Stimulated activated CD4-positive, alpha-beta T cell treated with anti-CD3 and anti-CD28 coated beads, TNF-alpha, amount 100 ng/mL, for 4 hours (primary cell): ENCODE measurements around the gene ZNF594.
"Not testable (repeated sequence)": the region's sequence is repeated elsewhere in the genome, so short reads cannot be mapped to it uniquely, and the experiment has no call there.

ENCODE experiments used
- DNase-seq, 3 experiments: peaks; one replicate each; pipeline ENCODE4 v3.0.0-alpha.2; 2020; ENCODE audit warnings: low read depth in 3 of 3

The ZNF594 gene

GRCh38 chr17:5201011-5201410, 9.3 kb upstream of the ZNF594 start:
- no peak for DNase-seq

GRCh38 chr17:5200360-5200759, 8.7 kb upstream of the ZNF594 start:
- DNase-seq: no peak

GRCh38 chr17:5198472-5198871, 6.8 kb upstream of the ZNF594 start:
- no peak for DNase-seq

- DNase-seq: no peak
These were observed 2.7 kb upstream of the ZNF594 start for GRCh38 chr17:5194346-5194745.

GRCh38 chr17:5184288-5184687, 7.4 kb downstream of the ZNF594 start:
- no peak for DNase-seq

- DNase-seq: no peak
These were observed 8.3 kb downstream of the ZNF594 start for GRCh38 chr17:5183410-5183793.

- no peak for DNase-seq
These were observed 8.9 kb downstream of the ZNF594 start for GRCh38 chr17:5182597-5183409.

- DNase-seq: no peak
These were observed 10.0 kb downstream of the ZNF594 start for GRCh38 chr17:5181509-5182305.

- no peak for DNase-seq
These were observed 12.7 kb downstream of the ZNF594 start for GRCh38 chr17:5179003-5179402.

- not testable (repeated sequence) for DNase-seq
These were observed 16.6 kb downstream of the ZNF594 start for GRCh38 chr17:5175027-5175426.

GRCh38 chr17:5165791-5166564, 25.7 kb downstream of the ZNF594 start:
- not testable (repeated sequence) for DNase-seq

GRCh38 chr17:5164436-5164835, 27.2 kb downstream of the ZNF594 start:
- DNase-seq: no peak

GRCh38 chr17:5161793-5162192, 29.9 kb downstream of the ZNF594 start:
- not testable (repeated sequence) for DNase-seq

- DNase-seq: not testable (repeated sequence)
These were observed 31.0 kb downstream of the ZNF594 start for GRCh38 chr17:5160702-5161101.

GRCh38 chr17:5146122-5146521, 45.5 kb downstream of the ZNF594 start:
- DNase-seq: not testable (repeated sequence)

- DNase-seq: not testable (repeated sequence)
These were observed 48.8 kb downstream of the ZNF594 start for GRCh38 chr17:5142877-5143276.

- no peak for DNase-seq
These were observed 52.3 kb downstream of the ZNF594 start for GRCh38 chr17:5139458-5139732.

- DNase-seq: no peak
These were observed 52.8 kb downstream of the ZNF594 start for GRCh38 chr17:5138616-5139457.

GRCh38 chr17:5138198-5138544, 53.5 kb downstream of the ZNF594 start:
- DNase-seq: not testable (repeated sequence)

GRCh38 chr17:5137511-5138197, 54.0 kb downstream of the ZNF594 start:
- not testable (repeated sequence) for DNase-seq
